ENCODE measurements around the gene SMAD6. TPM values are rescaled to one million over a fixed set of nuclear protein-coding genes. Genes with fewer than 3 reads are reported as not detected.

The SMAD6 gene
- total and polyA plus RNA-seq, 2 donors (not counting 1 experiment from before 2014, with no cell fraction given), result 1.2 to 8.9 TPM

GRCh38 chr15:66715181-66715624, 13.2 kb downstream of the SMAD6 start:
- Histone ChIP-seq H3K79me2 (ENCODE audit: control insufficient read depth, insufficient read depth, low read length) (no peaks in the 10 kb centered on the region), H3K27me3 (ENCODE audit: control insufficient read depth, insufficient read depth, low read length) (no peaks in the 10 kb centered on the region), H3K4me2 (ENCODE audit: extremely low read depth, insufficient read depth, low read length) (no peak overlapping the region), H3K9me3 (ENCODE audit: control insufficient read depth, insufficient read depth, low read depth, low read length) (no peaks in the 10 kb centered on the region), H3K4me1 (ENCODE audit: control insufficient read depth, extremely low read depth, insufficient read depth, low read length) (peaks cover 6% of the 10 kb centered on the region), H3K4me3 (replicated peaks in 1 of 4; ENCODE audit: control extremely low read depth in 1 of 4, insufficient read depth in 1 of 4, low read depth in 3 of 4, low read length in 4 of 4) (no peak overlapping the region), H3K36me3 (ENCODE audit: control insufficient read depth, insufficient read depth, low read length) (peaks cover 7% of the 10 kb centered on the region), H3K27ac (ENCODE audit: insufficient read depth, low read length) (no peak overlapping the region), H4K20me1 (ENCODE audit: control insufficient read depth, extremely low read depth, insufficient read depth, low read length) (no peaks in the 10 kb centered on the region), H3K9ac (ENCODE audit: insufficient read depth, low read length) (no peak overlapping the region), H2AFZ (ENCODE audit: low read length) (no peak overlapping the region)
- no peak for DNase-seq (ENCODE audit: low read depth in 2 of 2)
- no peak for TF ChIP-seq CTCF (conservative IDR thresholded peaks at IDR 0.05 in 1 of 2, IDR thresholded peaks at IDR 0.05 in 1 of 2; ENCODE audit: low read depth in 1 of 2, low read length in 2 of 2)
- TF ChIP-seq EZH2 (IDR thresholded peaks at IDR 0.05; ENCODE audit: low read length, missing control alignments), result no peak

GRCh38 chr15:66715720-66716655, 14.0 kb downstream of the SMAD6 start:
- Histone ChIP-seq H3K4me3 (replicated peaks in 1 of 4; ENCODE audit: control extremely low read depth in 1 of 4, insufficient read depth in 1 of 4, low read depth in 3 of 4, low read length in 4 of 4) (no peak overlapping the region), H3K4me2 (ENCODE audit: extremely low read depth, insufficient read depth, low read length) (no peak overlapping the region), H3K27me3 (ENCODE audit: control insufficient read depth, insufficient read depth, low read length) (no peaks in the 10 kb centered on the region), H3K79me2 (ENCODE audit: control insufficient read depth, insufficient read depth, low read length) (no peaks in the 10 kb centered on the region), H3K27ac (ENCODE audit: insufficient read depth, low read length) (no peak overlapping the region), H3K36me3 (ENCODE audit: control insufficient read depth, insufficient read depth, low read length) (peaks cover 7% of the 10 kb centered on the region), H2AFZ (ENCODE audit: low read length) (no peak overlapping the region), H3K4me1 (ENCODE audit: control insufficient read depth, extremely low read depth, insufficient read depth, low read length) (peaks cover 6% of the 10 kb centered on the region), H4K20me1 (ENCODE audit: control insufficient read depth, extremely low read depth, insufficient read depth, low read length) (no peaks in the 10 kb centered on the region), H3K9me3 (ENCODE audit: control insufficient read depth, insufficient read depth, low read depth, low read length) (no peaks in the 10 kb centered on the region), H3K9ac (ENCODE audit: insufficient read depth, low read length) (no peak overlapping the region)
- TF ChIP-seq EZH2 (IDR thresholded peaks at IDR 0.05; ENCODE audit: low read length, missing control alignments) (no peak), CTCF (conservative IDR thresholded peaks at IDR 0.05 in 1 of 2, IDR thresholded peaks at IDR 0.05 in 1 of 2; ENCODE audit: low read depth in 1 of 2, low read length in 2 of 2) (no peak)
- no peak for DNase-seq (ENCODE audit: low read depth in 2 of 2)

DNA sequence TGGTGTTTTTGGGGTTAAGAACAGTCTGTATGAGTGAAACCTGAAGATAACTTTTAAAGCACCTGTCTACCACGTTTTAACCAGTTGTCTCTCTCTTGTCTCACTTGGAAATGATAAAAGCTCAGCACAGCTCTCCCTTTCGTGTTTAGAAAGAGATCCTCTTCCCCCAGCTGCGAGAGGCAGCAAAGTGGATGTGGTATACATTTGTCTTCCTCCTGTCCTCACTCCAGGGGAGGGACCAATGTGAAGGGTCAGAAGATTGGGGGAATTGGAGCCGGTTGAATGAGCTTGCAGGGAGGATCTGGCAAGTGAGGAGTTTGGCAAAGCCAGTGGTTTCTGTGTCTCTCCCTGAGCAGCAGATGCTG, 14.6 kb downstream of the SMAD6 start:
- Histone ChIP-seq H3K27me3 (ENCODE audit: control insufficient read depth, insufficient read depth, low read length) (no peaks in the 10 kb centered on the region), H3K4me1 (ENCODE audit: control insufficient read depth, extremely low read depth, insufficient read depth, low read length) (peaks cover 10% of the 10 kb centered on the region), H3K36me3 (ENCODE audit: control insufficient read depth, insufficient read depth, low read length) (peaks cover 5% of the 10 kb centered on the region), H3K79me2 (ENCODE audit: control insufficient read depth, insufficient read depth, low read length) (no peaks in the 10 kb centered on the region), H2AFZ (ENCODE audit: low read length) (no peak overlapping the region), H3K9me3 (ENCODE audit: control insufficient read depth, insufficient read depth, low read depth, low read length) (no peaks in the 10 kb centered on the region), H3K9ac (ENCODE audit: insufficient read depth, low read length) (no peak overlapping the region), H3K4me3 (replicated peaks in 1 of 4; ENCODE audit: control extremely low read depth in 1 of 4, insufficient read depth in 1 of 4, low read depth in 3 of 4, low read length in 4 of 4) (no peak overlapping the region), H3K4me2 (ENCODE audit: extremely low read depth, insufficient read depth, low read length) (no peak overlapping the region), H4K20me1 (ENCODE audit: control insufficient read depth, extremely low read depth, insufficient read depth, low read length) (no peaks in the 10 kb centered on the region), H3K27ac (ENCODE audit: insufficient read depth, low read length) (no peak overlapping the region)
- DNase-seq (ENCODE audit: low read depth in 2 of 2), result no peak
- no peak for TF ChIP-seq CTCF (conservative IDR thresholded peaks at IDR 0.05 in 1 of 2, IDR thresholded peaks at IDR 0.05 in 1 of 2; ENCODE audit: low read depth in 1 of 2, low read length in 2 of 2)
- TF ChIP-seq EZH2 (IDR thresholded peaks at IDR 0.05; ENCODE audit: low read length, missing control alignments), result no peak

Data from fibroblast of lung (primary cell).